LNCaP clone FGC (cell line): ENCODE data around the gene PDE6G.

Experiments
- DNase-seq: peaks from one replicate; pipeline ENCODE4 v3.0.0-alpha.2; 2011; ENCODE audit warnings: low read depth
- H3K4me3 ChIP-seq: 2 replicates; pipeline ENCODE4 v1.5.1; 2011; ENCODE audit warnings: mild to moderate bottlenecking, low read depth, low read length, control low read depth
- TF ChIP-seq, protein P1 (sequence below): IDR thresholded peaks from 2 replicates; pipeline ENCODE4 v1.5.1; 2012; ENCODE audit warnings: mild to moderate bottlenecking; ENCODE audit not compliant: control insufficient read depth, insufficient read depth; ENCODE audit errors: extremely low read depth

PDE6G gene

DNA sequence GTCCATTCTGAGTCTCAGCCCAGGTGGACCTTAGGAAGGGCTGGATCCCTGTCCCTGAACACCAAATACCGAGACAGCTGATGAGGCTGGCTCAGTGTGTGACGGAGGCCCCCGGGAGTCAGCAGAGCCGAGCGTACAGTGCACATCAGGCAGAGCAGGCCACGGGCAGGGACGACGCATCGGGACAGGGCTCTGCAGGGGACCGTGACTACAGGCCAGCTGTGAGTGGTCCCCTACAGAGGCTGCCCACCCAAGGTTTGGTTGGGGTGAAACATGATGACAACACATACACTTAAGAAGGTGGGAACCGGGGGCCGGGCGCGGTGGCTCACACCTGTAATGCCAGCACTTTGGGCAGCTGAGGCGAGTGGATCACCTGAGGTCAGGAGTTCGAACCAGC, 16.6 kb upstream of the PDE6G start:
- no peak overlapping the region for H3K4me3 ChIP-seq
- DNase-seq: no peak
- TF ChIP-seq, protein P1, sequence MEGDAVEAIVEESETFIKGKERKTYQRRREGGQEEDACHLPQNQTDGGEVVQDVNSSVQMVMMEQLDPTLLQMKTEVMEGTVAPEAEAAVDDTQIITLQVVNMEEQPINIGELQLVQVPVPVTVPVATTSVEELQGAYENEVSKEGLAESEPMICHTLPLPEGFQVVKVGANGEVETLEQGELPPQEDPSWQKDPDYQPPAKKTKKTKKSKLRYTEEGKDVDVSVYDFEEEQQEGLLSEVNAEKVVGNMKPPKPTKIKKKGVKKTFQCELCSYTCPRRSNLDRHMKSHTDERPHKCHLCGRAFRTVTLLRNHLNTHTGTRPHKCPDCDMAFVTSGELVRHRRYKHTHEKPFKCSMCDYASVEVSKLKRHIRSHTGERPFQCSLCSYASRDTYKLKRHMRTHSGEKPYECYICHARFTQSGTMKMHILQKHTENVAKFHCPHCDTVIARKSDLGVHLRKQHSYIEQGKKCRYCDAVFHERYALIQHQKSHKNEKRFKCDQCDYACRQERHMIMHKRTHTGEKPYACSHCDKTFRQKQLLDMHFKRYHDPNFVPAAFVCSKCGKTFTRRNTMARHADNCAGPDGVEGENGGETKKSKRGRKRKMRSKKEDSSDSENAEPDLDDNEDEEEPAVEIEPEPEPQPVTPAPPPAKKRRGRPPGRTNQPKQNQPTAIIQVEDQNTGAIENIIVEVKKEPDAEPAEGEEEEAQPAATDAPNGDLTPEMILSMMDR: no peak

DNA sequence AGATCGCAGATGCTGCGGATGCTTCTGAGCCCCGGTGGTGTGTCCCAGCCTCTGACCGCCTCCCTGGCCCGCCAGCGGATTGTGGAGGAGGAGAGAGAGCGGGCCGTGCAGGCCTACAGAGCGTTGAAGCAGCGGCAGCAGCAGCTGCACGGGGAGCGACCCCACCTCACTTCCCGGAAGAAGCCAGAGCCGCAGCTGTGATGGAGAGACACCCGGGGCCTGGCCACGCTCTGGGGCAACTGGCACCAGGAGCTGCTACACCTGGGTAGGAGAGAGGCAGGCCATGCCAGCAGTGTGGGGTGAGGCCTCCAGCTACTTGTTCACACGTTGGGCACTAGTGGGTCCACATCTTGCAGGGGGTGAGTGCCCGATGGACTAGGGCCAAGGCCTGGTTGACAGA, 16.2 kb upstream of the PDE6G start:
- TF ChIP-seq, protein P1: no peak
- no peak for DNase-seq
- H3K4me3 ChIP-seq: no peak overlapping the region

DNA sequence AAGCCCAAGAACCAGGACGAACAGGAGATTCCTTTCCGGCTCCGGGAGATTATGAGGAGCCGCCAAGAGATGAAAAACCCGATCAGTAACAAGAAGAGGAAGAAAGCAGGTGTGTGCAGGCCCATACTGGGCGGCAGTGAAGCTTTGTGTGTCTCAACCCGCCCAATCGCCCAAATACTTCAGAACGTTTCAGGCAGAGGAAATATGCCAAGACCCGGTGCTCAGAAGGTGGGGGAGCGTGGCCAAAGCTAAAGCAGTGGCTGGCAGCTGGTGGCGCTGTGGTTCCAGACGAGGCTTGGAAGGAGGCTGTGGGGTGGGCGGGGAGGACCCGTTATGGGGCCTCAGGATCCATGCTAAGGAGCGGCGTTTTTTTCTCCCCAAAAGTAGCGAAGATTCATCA, 11.4 kb upstream of the PDE6G start:
- TF ChIP-seq, protein P1: 0 out of 2 replicates have a peak, but pooled peaks have one; percentile 5
- DNase-seq: no peak
- peak overlapping the region; percentile 99 for H3K4me3 ChIP-seq

GRCh38 chr17:81666342-81667191, 10.2 kb upstream of the PDE6G start, which contains the start of the genes CCDC137 and OXLD1:
Gene CCDC137 (plus strand): TSS chr17:81666737. CDS start chr17:81666767, 30 bp downstream.
Gene OXLD1 (minus strand): TSS chr17:81666605. CDS start chr17:81666577, 28 bp downstream.
- TF ChIP-seq, protein P1: no peak
- peak; percentile 80 for DNase-seq
- H3K4me3 ChIP-seq: peak within 1 kb of the TSS; percentile 99

GRCh38 chr17:81666092-81666341, 9.7 kb upstream of the PDE6G start:
- peak overlapping the region; percentile 99 for H3K4me3 ChIP-seq
- TF ChIP-seq, protein P1: no peak
- no peak for DNase-seq

- TF ChIP-seq, protein P1: no peak
- no peak for DNase-seq
- peak overlapping the region; percentile 99 for H3K4me3 ChIP-seq
Observed at GRCh38 chr17:81665205-81666091, 9.1 kb upstream of the PDE6G start.
